ENCODE results near the gene FGF12.

GRCh38 chr3:192307631-192308030 lies 419.7 kb downstream of the FGF12 start:
- TF ChIP-seq CTCF (IDR thresholded peaks at IDR 0.05; ENCODE audit: low read length): no peak
- no peak for TF ChIP-seq EZH2 (IDR thresholded peaks at IDR 0.05; ENCODE audit: borderline replicate concordance, low read length)
